IMR-90 (cell line): ENCODE results near the gene TAAR1.

ENCODE experiments used
- FOS ChIP-seq: fragments of 150-350 bp; IDR thresholded peaks from 2 replicates; pipeline ENCODE4 v1.6.1; 2016; ENCODE audit warnings: low read depth, low read length
- TF ChIP-seq, protein P1 (sequence below): conservative IDR thresholded peaks from 2 replicates; pipeline ENCODE4 v1.5.1; 2012; ENCODE audit warnings: mild to moderate bottlenecking, low read depth, low read length, improper control_type of control experiment

DNA sequence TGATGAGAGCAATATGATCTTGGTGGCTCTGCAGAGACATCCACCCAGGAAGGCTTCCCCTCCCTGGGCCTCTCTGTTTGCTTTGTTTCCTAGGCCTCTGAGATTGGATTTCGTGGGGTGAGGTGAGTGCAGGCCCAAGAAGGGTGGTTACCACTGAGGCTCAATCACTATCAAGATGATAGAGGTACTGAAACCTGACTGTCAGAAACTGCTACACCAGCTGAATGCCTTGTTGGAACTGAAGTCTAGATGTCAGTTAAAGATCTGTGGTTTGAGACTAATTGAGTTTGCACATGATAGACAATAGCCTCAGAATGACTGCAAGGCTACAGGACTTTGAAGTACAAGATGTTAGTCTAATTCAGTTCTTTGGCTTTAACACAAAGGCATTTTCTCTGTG lies 39.6 kb upstream of the TAAR1 start:
- TF ChIP-seq, protein P1, sequence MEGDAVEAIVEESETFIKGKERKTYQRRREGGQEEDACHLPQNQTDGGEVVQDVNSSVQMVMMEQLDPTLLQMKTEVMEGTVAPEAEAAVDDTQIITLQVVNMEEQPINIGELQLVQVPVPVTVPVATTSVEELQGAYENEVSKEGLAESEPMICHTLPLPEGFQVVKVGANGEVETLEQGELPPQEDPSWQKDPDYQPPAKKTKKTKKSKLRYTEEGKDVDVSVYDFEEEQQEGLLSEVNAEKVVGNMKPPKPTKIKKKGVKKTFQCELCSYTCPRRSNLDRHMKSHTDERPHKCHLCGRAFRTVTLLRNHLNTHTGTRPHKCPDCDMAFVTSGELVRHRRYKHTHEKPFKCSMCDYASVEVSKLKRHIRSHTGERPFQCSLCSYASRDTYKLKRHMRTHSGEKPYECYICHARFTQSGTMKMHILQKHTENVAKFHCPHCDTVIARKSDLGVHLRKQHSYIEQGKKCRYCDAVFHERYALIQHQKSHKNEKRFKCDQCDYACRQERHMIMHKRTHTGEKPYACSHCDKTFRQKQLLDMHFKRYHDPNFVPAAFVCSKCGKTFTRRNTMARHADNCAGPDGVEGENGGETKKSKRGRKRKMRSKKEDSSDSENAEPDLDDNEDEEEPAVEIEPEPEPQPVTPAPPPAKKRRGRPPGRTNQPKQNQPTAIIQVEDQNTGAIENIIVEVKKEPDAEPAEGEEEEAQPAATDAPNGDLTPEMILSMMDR, result no peak
- TF ChIP-seq FOS, result no peak
